NB4 (cell line): ENCODE data around the gene BHLHA15.

ENCODE experiments used
- DNase-seq: peaks from one replicate; pipeline ENCODE4 v3.0.0; 2010; ENCODE audit warnings: low read depth
- H3K4me3 ChIP-seq: one replicate; pipeline ENCODE4 v1.5.1; 2011; ENCODE audit warnings: mild to moderate bottlenecking, low read depth, low read length, moderate library complexity
- CTCF ChIP-seq: IDR thresholded peaks from one replicate; pipeline ENCODE4 v1.5.1; 2012; ENCODE audit warnings: low read depth, low read length
- MYC ChIP-seq: IDR thresholded peaks from 2 replicates; pipeline ENCODE4 v1.6.1; 2011; ENCODE audit warnings: low read depth, low read length
- POLR2A ChIP-seq: IDR thresholded peaks from 2 replicates; pipeline ENCODE4 v1.6.1; 2011; ENCODE audit warnings: mild to moderate bottlenecking; ENCODE audit not compliant: insufficient read length; ENCODE audit errors: extremely low read depth
- TF ChIP-seq, protein P1 (sequence below): IDR thresholded peaks from 2 replicates; pipeline ENCODE4 v1.6.1; 2011; ENCODE audit warnings: low read depth, low read length

Gene BHLHA15

DNA sequence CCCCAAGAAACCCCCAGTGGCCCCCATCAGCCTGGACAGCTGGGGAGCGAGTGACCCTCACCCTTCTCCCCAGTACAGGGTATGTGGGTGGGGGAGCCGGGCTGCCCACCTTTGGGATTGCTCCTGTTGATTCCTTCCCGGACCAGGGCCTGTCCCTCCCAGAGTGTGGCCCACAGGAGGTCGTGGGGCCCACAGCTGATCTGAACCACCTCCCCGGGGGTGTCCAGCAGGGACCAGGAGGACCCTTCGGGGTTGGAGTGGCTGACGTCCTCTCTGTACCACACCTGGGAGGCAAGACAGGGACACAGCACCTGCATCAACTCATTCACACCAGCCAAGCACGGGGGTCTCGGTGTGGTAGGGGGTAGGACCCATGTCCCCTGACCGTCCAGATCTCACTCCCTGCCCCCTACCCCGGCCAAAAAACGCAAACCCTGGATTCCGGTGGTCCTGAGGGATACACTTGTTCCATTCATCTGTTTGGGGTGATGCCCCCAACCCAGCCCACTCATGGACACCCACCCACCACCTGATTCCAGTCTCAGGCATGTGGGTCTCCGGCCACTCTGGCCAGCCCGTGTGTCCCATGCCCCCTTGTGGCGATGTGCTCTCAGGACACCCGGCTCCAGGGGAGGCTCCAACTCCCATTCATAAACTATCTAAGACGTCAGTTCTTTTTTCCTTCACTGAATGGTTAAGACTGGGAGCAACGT lies 29.9 kb downstream of the BHLHA15 start:
- peak; percentile 67 for DNase-seq
- 0 out of 2 replicates have a peak, but pooled peaks have one; percentile 9 for TF ChIP-seq MYC
- TF ChIP-seq, protein P1, sequence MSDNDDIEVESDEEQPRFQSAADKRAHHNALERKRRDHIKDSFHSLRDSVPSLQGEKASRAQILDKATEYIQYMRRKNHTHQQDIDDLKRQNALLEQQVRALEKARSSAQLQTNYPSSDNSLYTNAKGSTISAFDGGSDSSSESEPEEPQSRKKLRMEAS: peak; percentile 36; the same call in 1 of the 2 replicates
- TF ChIP-seq POLR2A: no peak
- TF ChIP-seq CTCF: peak; percentile 86

GRCh38 chr7:98241674-98242241 lies 30.5 kb downstream of the BHLHA15 start:
- H3K4me3 ChIP-seq: no peak overlapping the region
- peak; percentile 49 for DNase-seq
- TF ChIP-seq CTCF: no peak
- TF ChIP-seq POLR2A: no peak
- TF ChIP-seq, protein P1: no peak
- TF ChIP-seq MYC: no peak

More for the DNA sequence above, 29.9 kb downstream of the BHLHA15 start:
- H3K4me3 ChIP-seq: no peak overlapping the region

DNA sequence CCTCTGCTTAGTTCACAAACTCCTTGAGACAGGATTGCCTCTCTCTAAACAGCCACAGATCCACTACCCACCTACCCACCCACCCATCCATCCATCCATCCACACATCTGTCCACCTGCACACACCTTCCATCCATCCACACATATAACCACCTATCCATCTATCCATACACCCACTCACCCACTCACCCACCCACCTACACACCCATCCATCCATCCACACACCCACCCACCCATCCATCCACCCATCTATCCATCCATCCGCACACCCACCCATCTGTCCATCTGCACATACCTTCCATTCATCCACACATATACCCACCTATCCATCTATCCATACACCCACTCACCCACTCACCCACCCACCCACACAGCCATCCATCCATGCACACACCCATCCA lies 31.1 kb downstream of the BHLHA15 start:
- no peak overlapping the region for H3K4me3 ChIP-seq
- no peak for DNase-seq
- TF ChIP-seq, protein P1: no peak
- no peak for TF ChIP-seq MYC
- TF ChIP-seq CTCF: no peak
- TF ChIP-seq POLR2A: no peak

DNA sequence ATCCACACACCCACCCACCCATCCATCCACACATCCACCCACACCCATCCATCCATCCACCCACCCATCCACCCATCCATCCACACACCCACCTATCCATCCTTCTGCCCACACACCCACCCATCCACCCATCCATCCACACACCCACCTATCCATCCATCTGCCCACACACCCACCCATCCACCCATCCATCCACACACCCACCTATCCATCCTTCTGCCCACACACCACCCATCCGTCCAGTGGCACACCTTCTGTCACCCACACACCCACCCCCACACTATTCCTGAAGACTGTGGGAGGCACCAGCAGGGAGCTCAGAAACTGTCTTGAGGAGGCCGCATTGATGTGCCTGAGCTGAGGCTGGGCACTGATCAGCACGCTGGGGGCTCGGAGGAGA lies 31.7 kb downstream of the BHLHA15 start:
- TF ChIP-seq CTCF: no peak
- TF ChIP-seq, protein P1: no peak
- TF ChIP-seq MYC: no peak
- TF ChIP-seq POLR2A: no peak
- DNase-seq: no peak
- no peak overlapping the region for H3K4me3 ChIP-seq

DNA sequence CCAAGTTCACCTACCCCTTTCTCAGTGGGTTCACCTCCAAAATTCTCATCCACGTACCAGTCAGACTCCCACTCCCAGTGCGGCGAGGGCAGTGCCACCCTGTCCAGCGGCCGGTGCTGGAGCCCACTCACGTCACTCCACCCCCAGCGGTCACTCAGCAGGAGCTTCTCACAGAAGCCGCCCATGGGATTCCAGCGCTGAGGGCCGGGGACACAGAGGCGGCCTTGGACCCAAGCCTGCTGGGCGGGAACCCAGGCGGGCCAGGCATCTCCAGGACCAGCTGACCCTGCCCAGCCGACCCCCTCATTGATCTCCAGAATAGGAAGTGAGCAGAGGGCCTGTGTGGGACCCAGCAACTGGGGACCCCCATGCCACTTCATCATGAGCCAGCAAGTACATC lies 33.6 kb downstream of the BHLHA15 start:
- H3K4me3 ChIP-seq: no peak overlapping the region
- TF ChIP-seq POLR2A: no peak
- no peak for TF ChIP-seq MYC
- TF ChIP-seq, protein P1: no peak
- TF ChIP-seq CTCF: no peak
- DNase-seq: no peak
